ENCODE measurements around the gene PSMD10.

DNA sequence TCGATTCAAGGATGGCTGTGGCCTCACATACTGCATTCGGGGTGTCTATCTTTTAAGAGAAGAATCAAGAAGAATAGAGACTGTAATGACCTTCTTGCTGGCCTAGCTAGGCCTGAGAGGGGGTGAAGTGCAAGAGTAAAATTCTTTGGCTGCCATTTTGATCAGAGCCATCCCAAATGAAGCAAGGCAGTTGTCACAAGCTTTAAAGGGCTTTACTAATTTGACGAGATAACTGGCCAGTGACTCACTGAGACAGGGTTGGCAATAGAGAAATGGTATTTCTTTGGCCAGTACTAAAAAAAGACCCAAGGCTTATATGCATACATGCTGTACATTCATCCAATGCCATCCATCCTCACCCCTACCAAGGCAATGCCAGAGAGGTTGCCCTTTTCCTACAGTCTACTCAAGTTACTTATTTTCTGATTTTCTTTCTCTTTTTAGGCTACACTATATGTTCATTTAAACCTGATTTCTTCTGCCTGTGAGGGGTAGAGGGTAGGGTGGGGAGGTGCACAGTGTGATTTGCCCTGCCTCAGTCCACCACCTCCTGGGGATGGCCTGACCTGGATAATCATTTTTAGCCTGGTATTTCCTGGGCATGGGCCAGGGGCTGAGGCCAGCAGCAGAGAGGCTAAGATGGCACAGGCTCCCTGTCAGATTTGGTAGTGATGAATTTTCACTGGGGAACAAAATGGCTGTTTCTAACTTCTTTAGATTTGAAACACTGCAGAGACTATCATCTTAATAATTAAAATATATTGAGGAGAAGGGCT, 32.4 kb upstream of the PSMD10 start:
- TF ChIP-seq, protein P1, sequence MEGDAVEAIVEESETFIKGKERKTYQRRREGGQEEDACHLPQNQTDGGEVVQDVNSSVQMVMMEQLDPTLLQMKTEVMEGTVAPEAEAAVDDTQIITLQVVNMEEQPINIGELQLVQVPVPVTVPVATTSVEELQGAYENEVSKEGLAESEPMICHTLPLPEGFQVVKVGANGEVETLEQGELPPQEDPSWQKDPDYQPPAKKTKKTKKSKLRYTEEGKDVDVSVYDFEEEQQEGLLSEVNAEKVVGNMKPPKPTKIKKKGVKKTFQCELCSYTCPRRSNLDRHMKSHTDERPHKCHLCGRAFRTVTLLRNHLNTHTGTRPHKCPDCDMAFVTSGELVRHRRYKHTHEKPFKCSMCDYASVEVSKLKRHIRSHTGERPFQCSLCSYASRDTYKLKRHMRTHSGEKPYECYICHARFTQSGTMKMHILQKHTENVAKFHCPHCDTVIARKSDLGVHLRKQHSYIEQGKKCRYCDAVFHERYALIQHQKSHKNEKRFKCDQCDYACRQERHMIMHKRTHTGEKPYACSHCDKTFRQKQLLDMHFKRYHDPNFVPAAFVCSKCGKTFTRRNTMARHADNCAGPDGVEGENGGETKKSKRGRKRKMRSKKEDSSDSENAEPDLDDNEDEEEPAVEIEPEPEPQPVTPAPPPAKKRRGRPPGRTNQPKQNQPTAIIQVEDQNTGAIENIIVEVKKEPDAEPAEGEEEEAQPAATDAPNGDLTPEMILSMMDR (IDR thresholded peaks at IDR 0.05; ENCODE audit: insufficient read depth, low read length) = no peak
- TF ChIP-seq POLR2AphosphoS5 (IDR thresholded peaks at IDR 0.05; ENCODE audit: low read depth) (no peak), GABPA (IDR thresholded peaks at IDR 0.05; ENCODE audit: low read depth) (no peak)
